CD14-positive monocyte (primary cell): Measurements from ENCODE around the gene GATD1. TPM values are rescaled to one million over a fixed set of nuclear protein-coding genes. Genes with fewer than 3 reads are reported as not detected.
A peak's percentile ranks its signal among the peaks of the same experiment; 100 is the strongest.

Experiments
- DNase-seq, 3 donors: peaks; one replicate each; pipeline ENCODE4 v3.0.0-alpha.2; 2011 to 2022
- H2AFZ ChIP-seq: 2 replicates; pipeline ENCODE4 v1.6.0; 2012; ENCODE audit warnings: mild to moderate bottlenecking, low read depth, low read length, inconsistent platforms; ENCODE audit not compliant: insufficient read depth, poor library complexity, severe bottlenecking
- H3K27ac ChIP-seq, 2 donors: 1 replicate in 1 of 2; 2 replicates in 1 of 2; pipeline ENCODE4 v1.5.1; 2012 to 2013; ENCODE audit warnings: low read length in 2 of 2, control low read depth in 1 of 2, inconsistent platforms in 1 of 2, low read depth in 1 of 2, mild to moderate bottlenecking in 1 of 2
- H3K27me3 ChIP-seq, 2 donors: one replicate each; pipeline versions ENCODE4 v1.6.0 to v1.6.1; 2011 to 2013; ENCODE audit warnings: low read length in 2 of 2; ENCODE audit not compliant: control insufficient read depth in 2 of 2, insufficient read depth in 2 of 2
- H3K36me3 ChIP-seq, 2 donors: replicated peaks in 1 of 2; 1 replicate in 1 of 2; 2 replicates in 1 of 2; pipeline versions ENCODE4 v1.5.1 to v1.6.1; 2012 to 2013; ENCODE audit warnings: low read length in 2 of 2, control low read depth in 1 of 2, inconsistent platforms in 1 of 2, mild to moderate bottlenecking in 1 of 2; ENCODE audit not compliant: insufficient read depth in 2 of 2, control insufficient read depth in 1 of 2
- H3K4me1 ChIP-seq, 2 donors: 1 replicate in 1 of 2; 2 replicates in 1 of 2; pipeline versions ENCODE4 v1.5.1 to v1.6.1; 2012 to 2013; ENCODE audit warnings: low read length in 2 of 2, control low read depth in 1 of 2, inconsistent platforms in 1 of 2, mild to moderate bottlenecking in 1 of 2, moderate library complexity in 1 of 2; ENCODE audit not compliant: insufficient read depth in 2 of 2, control insufficient read depth in 1 of 2
- H3K4me2 ChIP-seq: replicated peaks from 2 replicates; pipeline ENCODE3; 2012; ENCODE audit warnings: low read length, moderate library complexity, mild to moderate bottlenecking; ENCODE audit not compliant: poor library complexity, severe bottlenecking; ENCODE audit errors: extremely low read depth
- H3K4me3 ChIP-seq, 3 experiments: fragments of 200-600 bp in 1 of 3; sonication (generic) in 1 of 3; replicated peaks in 1 of 3; 1 replicate in 2 of 3; 2 replicates in 1 of 3; pipeline ENCODE4 v1.5.1; 2011 to 2013; ENCODE audit warnings: low read length in 3 of 3, mild to moderate bottlenecking in 3 of 3, control low read depth in 2 of 3, low read depth in 2 of 3, inconsistent platforms in 1 of 3, moderate library complexity in 1 of 3
- H3K79me2 ChIP-seq: 2 replicates; pipeline ENCODE4 v1.6.0; 2012; ENCODE audit warnings: mild to moderate bottlenecking, control low read depth, inconsistent platforms, low read length, moderate library complexity; ENCODE audit not compliant: insufficient read depth
- H3K9ac ChIP-seq: 2 replicates; pipeline ENCODE4 v1.6.0; 2017; ENCODE audit warnings: low read length, mild to moderate bottlenecking; ENCODE audit not compliant: insufficient read depth, poor library complexity, severe bottlenecking
- H3K9me3 ChIP-seq, 2 donors: replicated peaks in 1 of 2; 1 replicate in 1 of 2; 2 replicates in 1 of 2; pipeline versions ENCODE4 v1.5.1 to v1.6.1; 2012 to 2013; ENCODE audit warnings: low read length in 2 of 2, control low read depth in 1 of 2; ENCODE audit not compliant: control insufficient read depth in 1 of 2, insufficient read depth in 1 of 2
- H4K20me1 ChIP-seq: 2 replicates; pipeline ENCODE4 v1.6.0; 2012; ENCODE audit warnings: mild to moderate bottlenecking, low read length, control low read depth, moderate library complexity; ENCODE audit not compliant: insufficient read depth
- H3K27ac Mint-ChIP-seq, 7 donors: one replicate each; pipeline ENCODE4 v1.8.0; 2020; ENCODE audit warnings: mild to moderate bottlenecking in 7 of 7, mixed read lengths in 7 of 7, moderate library complexity in 6 of 7, inconsistent platforms in 2 of 7
- H3K27me3 Mint-ChIP-seq, 3 donors: one replicate each; pipeline ENCODE4 v1.8.0; 2021 to 2022; ENCODE audit warnings: low read depth in 3 of 3, mild to moderate bottlenecking in 3 of 3, mixed read lengths in 3 of 3, moderate library complexity in 3 of 3, inconsistent platforms in 1 of 3
- H3K36me3 Mint-ChIP-seq, 2 donors: one replicate each; pipeline ENCODE4 v1.8.0; 2020; ENCODE audit warnings: mixed read lengths in 2 of 2, inconsistent platforms in 1 of 2, mild to moderate bottlenecking in 1 of 2
- H3K4me1 Mint-ChIP-seq: one replicate; pipeline ENCODE4 v1.8.0; 2020; ENCODE audit warnings: mild to moderate bottlenecking, mixed read lengths
- H3K4me3 Mint-ChIP-seq, 2 donors: one replicate each; pipeline ENCODE4 v1.8.0; 2020; ENCODE audit warnings: mild to moderate bottlenecking in 2 of 2, mixed read lengths in 2 of 2, moderate library complexity in 1 of 2
- H3K9me3 Mint-ChIP-seq, 7 donors: one replicate each; pipeline ENCODE4 v1.8.0; 2020 to 2022; ENCODE audit warnings: mixed read lengths in 7 of 7, mild to moderate bottlenecking in 6 of 7, moderate library complexity in 6 of 7, inconsistent platforms in 2 of 7
- WGBS: methylation state at CpG from one replicate; pipeline ENCODE4 v1.1.5; 2013; ENCODE audit warnings: missing lambda C conversion rate; ENCODE audit not compliant: insufficient coverage; 5-methylcytosine and 5-hydroxymethylcytosine counted together
- intact Hi-C, 2 donors: fragments of 100-400 bp; cut with micrococcal nuclease; formaldehyde crosslinking; loops; one replicate each; pipeline versions ENCODE4 v1.15.0 to v1.15.1; 2023
- polyA plus RNA-seq, 3 donors: library from polyadenylated mRNA; depleted of rRNA in 1 of 3; unstranded in 2 of 3; stranded (reverse) in 1 of 3; fragments of 300-500 nt in 2 of 3; fragments of >200 nt in 1 of 3; fragmentation: Illumina TruSeq in 2 of 3; gene quantifications; 1 replicate in 2 of 3; 2 replicates in 1 of 3; pipeline ENCODE4 v1.2.3, GENCODE V29; 2012 to 2021
- TF ChIP-seq, protein P1 (sequence below): fragments of 200-600 bp; IDR thresholded peaks from one replicate; pipeline ENCODE4 v1.8.0; 2022; ENCODE audit warnings: antibody characterized with exemption, mild to moderate bottlenecking

GATD1 gene
- polyA plus RNA-seq, 3 donors: 4.5 to 45.6 (median 4.6) TPM

GRCh38 chr11:725624-726202, 51.6 kb downstream of the GATD1 start:
- peaks cover 8 to 51% of the 10 kb centered on the region in 2 donors for H3K27me3 ChIP-seq
- intact Hi-C loops: no loop called here
- peaks cover 50 to 65% of the 10 kb centered on the region in 2 donors for H3K4me1 ChIP-seq
- TF ChIP-seq, protein P1, sequence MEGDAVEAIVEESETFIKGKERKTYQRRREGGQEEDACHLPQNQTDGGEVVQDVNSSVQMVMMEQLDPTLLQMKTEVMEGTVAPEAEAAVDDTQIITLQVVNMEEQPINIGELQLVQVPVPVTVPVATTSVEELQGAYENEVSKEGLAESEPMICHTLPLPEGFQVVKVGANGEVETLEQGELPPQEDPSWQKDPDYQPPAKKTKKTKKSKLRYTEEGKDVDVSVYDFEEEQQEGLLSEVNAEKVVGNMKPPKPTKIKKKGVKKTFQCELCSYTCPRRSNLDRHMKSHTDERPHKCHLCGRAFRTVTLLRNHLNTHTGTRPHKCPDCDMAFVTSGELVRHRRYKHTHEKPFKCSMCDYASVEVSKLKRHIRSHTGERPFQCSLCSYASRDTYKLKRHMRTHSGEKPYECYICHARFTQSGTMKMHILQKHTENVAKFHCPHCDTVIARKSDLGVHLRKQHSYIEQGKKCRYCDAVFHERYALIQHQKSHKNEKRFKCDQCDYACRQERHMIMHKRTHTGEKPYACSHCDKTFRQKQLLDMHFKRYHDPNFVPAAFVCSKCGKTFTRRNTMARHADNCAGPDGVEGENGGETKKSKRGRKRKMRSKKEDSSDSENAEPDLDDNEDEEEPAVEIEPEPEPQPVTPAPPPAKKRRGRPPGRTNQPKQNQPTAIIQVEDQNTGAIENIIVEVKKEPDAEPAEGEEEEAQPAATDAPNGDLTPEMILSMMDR: no peak
- Mint-ChIP-seq H3K36me3 (no peaks in the 10 kb centered on the region), H3K4me3 (peak overlapping the region in 1 of 2 donors; percentile 80), H3K9me3 (peaks cover 0 to 16% (median 2%) of the 10 kb centered on the region in 7 donors), H3K27ac (no peak overlapping the region), H3K4me1 (peaks cover 30% of the 10 kb centered on the region), H3K27me3 (peaks cover 28 to 71% (median 42%) of the 10 kb centered on the region in 3 donors)
- peaks cover 0 to 5% of the 10 kb centered on the region in 2 donors for H3K9me3 ChIP-seq
- 3% methylated on average over 34 of the region's 53 CpGs for WGBS
- H3K79me2 ChIP-seq: no peaks in the 10 kb centered on the region
- no peak for DNase-seq
- no peak overlapping the region for H3K27ac ChIP-seq
- H2AFZ ChIP-seq: peak overlapping the region; percentile 71
- no peaks in the 10 kb centered on the region for H4K20me1 ChIP-seq
- no peaks in the 10 kb centered on the region for H3K36me3 ChIP-seq
- H3K4me3 ChIP-seq: no peak overlapping the region
- H3K9ac ChIP-seq: peak overlapping the region; percentile 59
- peak overlapping the region; percentile 76 for H3K4me2 ChIP-seq

GRCh38 chr11:724778-725386, 52.4 kb downstream of the GATD1 start:
- H3K9me3 ChIP-seq: peaks cover 0 to 5% of the 10 kb centered on the region in 2 donors
- no peaks in the 10 kb centered on the region for H3K36me3 ChIP-seq
- Mint-ChIP-seq H3K4me1 (peaks cover 28% of the 10 kb centered on the region), H3K4me3 (peak overlapping the region in 1 of 2 donors; percentile 73), H3K27ac (no peak overlapping the region), H3K27me3 (peaks cover 31 to 78% (median 50%) of the 10 kb centered on the region in 3 donors), H3K36me3 (no peaks in the 10 kb centered on the region), H3K9me3 (peaks cover 0 to 21% (median 2%) of the 10 kb centered on the region in 7 donors)
- intact Hi-C loops: loop anchor here in 1 of 2 donors (5.0 kb wide), 1 partner anchor 63 kb away; no protein-coding TSS in a partner anchor
- no peaks in the 10 kb centered on the region for H3K79me2 ChIP-seq
- no peak overlapping the region for H3K9ac ChIP-seq
- H3K27ac ChIP-seq: no peak overlapping the region
- no peaks in the 10 kb centered on the region for H4K20me1 ChIP-seq
- WGBS: 98% methylated on average over 5 of the region's 18 CpGs
- peaks cover 49 to 70% of the 10 kb centered on the region in 2 donors for H3K4me1 ChIP-seq
- H3K4me3 ChIP-seq: no peak overlapping the region
- H3K27me3 ChIP-seq: peaks cover 8 to 58% of the 10 kb centered on the region in 2 donors
- TF ChIP-seq, protein P1: no peak
- DNase-seq: no peak
- H3K4me2 ChIP-seq: no peak overlapping the region
- no peak overlapping the region for H2AFZ ChIP-seq
